NCI-H1105 treated with DMSO at 0.1 percent for 48 hours (cell line): ENCODE results near the gene BEX4.
A peak's percentile ranks its signal among the peaks of the same experiment; 100 is the strongest.
"Not testable (repeated sequence)": the region's sequence is repeated elsewhere in the genome, so short reads cannot be mapped to it uniquely, and the experiment has no call there.

ENCODE experiments used
- DNase-seq: peaks from one replicate; lab custom pipeline; 2025; lab: John Stamatoyannopoulos, UW

The BEX4 gene

GRCh38 chrX:103214870-103215424, at the start of gene BEX4:
TSS of gene BEX4 (plus strand) at chrX:103215108. CDS start at chrX:103216154, 1,046 bp downstream.
- DNase-seq, result peak; percentile 61

GRCh38 chrX:103170216-103170615, 44.7 kb upstream of the BEX4 start:
- no peak for DNase-seq

- DNase-seq, result no peak
Observed at GRCh38 chrX:103171353-103171752, 43.6 kb upstream of the BEX4 start.

- not testable (repeated sequence) for DNase-seq
Observed at GRCh38 chrX:103175256-103175655, 39.7 kb upstream of the BEX4 start.

GRCh38 chrX:103175944-103176753, 38.8 kb upstream of the BEX4 start:
- DNase-seq, result peak; percentile 30

GRCh38 chrX:103177556-103177955, 37.4 kb upstream of the BEX4 start:
- DNase-seq, result no peak

- no peak for DNase-seq
Observed at GRCh38 chrX:103183912-103184311, 31.0 kb upstream of the BEX4 start.

GRCh38 chrX:103187953-103188475, 26.9 kb upstream of the BEX4 start:
- DNase-seq, result peak; percentile 10

GRCh38 chrX:103197721-103198306, 17.1 kb upstream of the BEX4 start:
- DNase-seq, result no peak

- DNase-seq, result not testable (repeated sequence)
Observed at GRCh38 chrX:103198668-103199067, 16.2 kb upstream of the BEX4 start.

- DNase-seq, result no peak
Observed at GRCh38 chrX:103201041-103201440, 13.9 kb upstream of the BEX4 start.

- no peak for DNase-seq
Observed at GRCh38 chrX:103210056-103210455, 4.9 kb upstream of the BEX4 start.

- DNase-seq, result peak; percentile 44
Observed at GRCh38 chrX:103211012-103211715, 3.7 kb upstream of the BEX4 start.

- no peak for DNase-seq
Observed at GRCh38 chrX:103212749-103213457, 2.0 kb upstream of the BEX4 start.

GRCh38 chrX:103215425-103215991, 600 bp downstream of the BEX4 start:
- peak; percentile 54 for DNase-seq

GRCh38 chrX:103220511-103221323, 5.8 kb downstream of the BEX4 start:
- no peak for DNase-seq

GRCh38 chrX:103225918-103226317, 11.0 kb downstream of the BEX4 start:
- DNase-seq, result not testable (repeated sequence)

GRCh38 chrX:103233263-103233662, 18.4 kb downstream of the BEX4 start:
- no peak for DNase-seq

- no peak for DNase-seq
Observed at GRCh38 chrX:103234869-103235268, 20.0 kb downstream of the BEX4 start.

- DNase-seq, result not testable (repeated sequence)
Observed at GRCh38 chrX:103235608-103236007, 20.7 kb downstream of the BEX4 start.
